CD4-positive, alpha-beta T cell (primary cell): ENCODE measurements around the gene VWA7. TPM values are rescaled to one million over a fixed set of nuclear protein-coding genes. Genes with fewer than 3 reads are reported as not detected.
A peak's percentile ranks its signal among the peaks of the same experiment; 100 is the strongest.

ENCODE experiments used
- ATAC-seq: fragments of 200-7000 bp; cut with Tn5 transposase; one replicate; pipeline ENCODE4 v1.10.0; 2022; ENCODE audit warnings: mild to moderate bottlenecking; ENCODE audit not compliant: poor library complexity
- CTCF ChIA-PET: fragments of 350-600 bp; sonication (Branson Sonifier 250); formaldehyde crosslinking; loops from one replicate; lab custom pipeline; 2021; ENCODE audit warnings: antibody characterized with exemption, inconsistent platforms; lab: Charles Lee
- POLR2A ChIA-PET: fragments of 350-600 bp; sonication (Branson Sonifier 250); formaldehyde crosslinking; loops from one replicate; lab custom pipeline; 2021; ENCODE audit warnings: antibody characterized with exemption, inconsistent platforms; lab: Charles Lee
- DNase-seq, 14 experiments: peaks; one replicate each; pipeline ENCODE4 v3.0.0-alpha.2; 2013 to 2020; ENCODE audit warnings: mixed read lengths in 2 of 14
- H3K27ac ChIP-seq, 2 donors: one replicate each; pipeline versions ENCODE4 v1.5.1 to v1.7.0; 2013; ENCODE audit warnings: low read length in 2 of 2, low read depth in 1 of 2, mild to moderate bottlenecking in 1 of 2
- H3K27me3 ChIP-seq, 2 experiments: 1 replicate in 1 of 2; 2 replicates in 1 of 2; pipeline versions ENCODE4 v1.6.1 to v1.7.0; 2013; ENCODE audit warnings: low read length in 2 of 2, control low read depth in 1 of 2, mild to moderate bottlenecking in 1 of 2, moderate library complexity in 1 of 2; ENCODE audit not compliant: insufficient read depth in 2 of 2, control insufficient read depth in 1 of 2
- H3K36me3 ChIP-seq: one replicate; pipeline ENCODE4 v1.6.1; 2013; ENCODE audit warnings: low read length, control low read depth; ENCODE audit not compliant: insufficient read depth
- H3K4me1 ChIP-seq: one replicate; pipeline ENCODE4 v1.6.1; 2013; ENCODE audit warnings: low read length, control low read depth; ENCODE audit not compliant: insufficient read depth
- H3K4me3 ChIP-seq: one replicate; pipeline ENCODE4 v1.5.1; 2013; ENCODE audit warnings: mild to moderate bottlenecking, low read length, moderate library complexity
- H3K9me3 ChIP-seq, 2 experiments: 1 replicate in 1 of 2; 2 replicates in 1 of 2; pipeline versions ENCODE4 v1.6.1 to v1.7.0; 2013; ENCODE audit warnings: low read length in 2 of 2, mild to moderate bottlenecking in 2 of 2, control low read depth in 1 of 2, moderate library complexity in 1 of 2; ENCODE audit not compliant: control insufficient read depth in 1 of 2, insufficient read depth in 1 of 2
- H3K27ac Mint-ChIP-seq: one replicate; pipeline ENCODE4 v1.8.0; 2020; ENCODE audit warnings: mixed read lengths
- H3K27me3 Mint-ChIP-seq: one replicate; pipeline ENCODE4 v1.8.0; 2021; ENCODE audit warnings: mixed read lengths
- H3K36me3 Mint-ChIP-seq: one replicate; pipeline ENCODE4 v1.8.0; 2021; ENCODE audit warnings: low read depth, mixed read lengths
- H3K4me1 Mint-ChIP-seq: one replicate; pipeline ENCODE4 v1.8.0; 2021; ENCODE audit warnings: low read depth, mixed read lengths
- H3K4me3 Mint-ChIP-seq: one replicate; pipeline ENCODE4 v1.8.0; 2020; ENCODE audit warnings: mild to moderate bottlenecking, mixed read lengths
- H3K9me3 Mint-ChIP-seq: one replicate; pipeline ENCODE4 v1.8.0; 2020; ENCODE audit warnings: mixed read lengths
- intact Hi-C, 2 experiments: fragments of 100-400 bp; cut with DNase I in 1 of 2; cut with micrococcal nuclease in 1 of 2; formaldehyde crosslinking; loops; one replicate each; pipeline versions ENCODE4 v1.15.1 to v1.9.0; 2023 to 2025; cut with DNase I, micrococcal nuclease
- total RNA-seq, 174 experiments: library from RNA in 2 of 174; stranded (reverse) in 2 of 174; gene quantifications; one replicate each; pipeline ENCODE4 v1.2.3 and lab custom pipeline; 2021 to 2026
- TF ChIP-seq, protein P1 (sequence below): fragments of 200-600 bp; IDR thresholded peaks from one replicate; pipeline ENCODE4 v1.8.0; 2022; ENCODE audit warnings: antibody characterized with exemption, mild to moderate bottlenecking

Gene VWA7
- total RNA-seq, 2 experiments from 2014 or later = 1.7 TPM

DNA sequence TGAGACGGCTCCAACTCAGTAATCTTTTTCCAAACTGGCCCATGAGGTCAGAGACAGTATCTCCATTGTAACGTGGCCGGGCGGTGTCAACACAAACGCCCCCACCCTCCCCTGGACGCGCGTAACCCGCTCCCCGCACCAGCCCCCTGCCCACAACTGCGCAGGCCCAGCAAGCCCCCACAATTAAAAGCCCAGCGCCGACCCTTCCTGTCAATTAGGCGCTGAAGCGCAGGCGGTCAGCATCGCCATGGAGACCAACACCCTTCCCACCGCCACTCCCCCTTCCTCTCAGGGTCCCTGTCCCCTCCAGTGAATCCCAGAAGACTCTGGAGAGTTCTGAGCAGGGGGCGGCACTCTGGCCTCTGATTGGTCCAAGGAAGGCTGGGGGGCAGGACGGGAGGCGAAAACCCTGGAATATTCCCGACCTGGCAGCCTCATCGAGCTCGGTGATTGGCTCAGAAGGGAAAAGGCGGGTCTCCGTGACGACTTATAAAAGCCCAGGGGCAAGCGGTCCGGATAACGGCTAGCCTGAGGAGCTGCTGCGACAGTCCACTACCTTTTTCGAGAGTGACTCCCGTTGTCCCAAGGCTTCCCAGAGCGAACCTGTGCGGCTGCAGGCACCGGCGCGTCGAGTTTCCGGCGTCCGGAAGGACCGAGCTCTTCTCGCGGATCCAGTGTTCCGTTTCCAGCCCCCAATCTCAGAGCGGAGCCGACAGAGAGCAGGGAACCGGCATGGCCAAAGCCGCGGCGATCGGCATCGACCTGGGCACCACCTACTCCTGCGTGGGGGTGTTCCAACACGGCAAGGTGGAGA is 38.1 kb upstream of the VWA7 start, which contains the start of the genes HSPA1A and HSPA1L:
HSPA1A (plus strand) TSS at position 519 of the 814 bp plus-strand sequence; CDS start at position 733, 214 bp downstream.
HSPA1L (minus strand) TSS at position 259 of the 814 bp plus-strand sequence. CDS start 3,311 bp downstream, outside the sequence.
- intact Hi-C loops = loop anchor here (2.0 to 5.0 kb wide), 2 partner anchors 20 to 78 kb away; partner anchors contain the start of genes CLIC1 (in 1 of the 2) and VARS1 (in 1 of the 2)
- Histone ChIP-seq H3K4me1 (peaks cover 49% of the 10 kb centered on the region), H3K27me3 (no peaks in the 10 kb centered on the region), H3K36me3 (peaks cover 11% of the 10 kb centered on the region), H3K27ac (peak within 1 kb of the TSS; percentile 75 to 81), H3K9me3 (no peaks in the 10 kb centered on the region), H3K4me3 (peak within 1 kb of the TSS; percentile 70)
- H3K4me1 Mint-ChIP-seq = peaks cover 47% of the 10 kb centered on the region
- TF ChIP-seq, protein P1, sequence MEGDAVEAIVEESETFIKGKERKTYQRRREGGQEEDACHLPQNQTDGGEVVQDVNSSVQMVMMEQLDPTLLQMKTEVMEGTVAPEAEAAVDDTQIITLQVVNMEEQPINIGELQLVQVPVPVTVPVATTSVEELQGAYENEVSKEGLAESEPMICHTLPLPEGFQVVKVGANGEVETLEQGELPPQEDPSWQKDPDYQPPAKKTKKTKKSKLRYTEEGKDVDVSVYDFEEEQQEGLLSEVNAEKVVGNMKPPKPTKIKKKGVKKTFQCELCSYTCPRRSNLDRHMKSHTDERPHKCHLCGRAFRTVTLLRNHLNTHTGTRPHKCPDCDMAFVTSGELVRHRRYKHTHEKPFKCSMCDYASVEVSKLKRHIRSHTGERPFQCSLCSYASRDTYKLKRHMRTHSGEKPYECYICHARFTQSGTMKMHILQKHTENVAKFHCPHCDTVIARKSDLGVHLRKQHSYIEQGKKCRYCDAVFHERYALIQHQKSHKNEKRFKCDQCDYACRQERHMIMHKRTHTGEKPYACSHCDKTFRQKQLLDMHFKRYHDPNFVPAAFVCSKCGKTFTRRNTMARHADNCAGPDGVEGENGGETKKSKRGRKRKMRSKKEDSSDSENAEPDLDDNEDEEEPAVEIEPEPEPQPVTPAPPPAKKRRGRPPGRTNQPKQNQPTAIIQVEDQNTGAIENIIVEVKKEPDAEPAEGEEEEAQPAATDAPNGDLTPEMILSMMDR = no peak
- H3K27me3 Mint-ChIP-seq = no peaks in the 10 kb centered on the region
- ATAC-seq (peak; percentile 11), DNase-seq (peak in 11 of 14 experiments; percentile 25 to 76 (median 60))
- POLR2A ChIA-PET = interaction anchor here (0.6 to 3.6 kb wide), 18 partner anchors 9 to 274 kb away, joined by 3 to 29 read pairs (median 5); partner anchors contain the start of genes CLIC1, DDAH2, DDX39B and HSPA1B
- CTCF ChIA-PET = interaction anchor here (0.8 to 3.8 kb wide), 5 partner anchors 8 to 216 kb away, joined by 3 to 19 read pairs (median 5); partner anchors contain the start of genes DDAH2, LSM2 and VARS1
- peaks cover 18% of the 10 kb centered on the region for H3K36me3 Mint-ChIP-seq
- H3K4me3 Mint-ChIP-seq = peak within 1 kb of the TSS; percentile 90
- H3K9me3 Mint-ChIP-seq = no peaks in the 10 kb centered on the region
- peak within 1 kb of the TSS; percentile 83 for H3K27ac Mint-ChIP-seq

DNA sequence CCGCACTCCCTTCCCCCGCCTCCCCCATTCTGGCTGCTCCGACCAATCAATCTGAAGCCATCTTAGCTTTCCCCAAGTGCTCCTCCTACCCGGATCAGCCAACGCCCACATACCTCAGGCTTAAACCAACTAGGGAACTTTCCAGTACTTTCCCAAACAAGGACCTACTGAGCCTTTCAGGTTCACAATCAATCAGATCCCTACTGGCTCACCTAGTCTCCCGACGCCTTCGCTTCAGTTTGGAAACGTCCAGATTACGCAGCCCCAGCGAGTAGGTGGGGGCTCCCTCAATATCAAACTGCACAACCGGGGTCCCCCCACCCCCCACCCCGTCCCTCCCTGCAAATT is 37.5 kb upstream of the VWA7 start:
- H3K36me3 ChIP-seq = peaks cover 17% of the 10 kb centered on the region
- no peaks in the 10 kb centered on the region for H3K9me3 ChIP-seq
- H3K4me1 ChIP-seq = peaks cover 44% of the 10 kb centered on the region
- H3K27ac ChIP-seq = peak overlapping the region; percentile 75 to 81
- peaks cover 24% of the 10 kb centered on the region for H3K36me3 Mint-ChIP-seq
- H3K27me3 Mint-ChIP-seq = no peaks in the 10 kb centered on the region
- H3K27me3 ChIP-seq = no peaks in the 10 kb centered on the region
- peak overlapping the region; percentile 90 for H3K4me3 Mint-ChIP-seq
- POLR2A ChIA-PET = interaction anchor here (0.6 to 3.6 kb wide), 17 partner anchors 8 to 1157 kb away, joined by 3 to 29 read pairs (median 5); partner anchors contain the start of genes CLIC1, DDAH2, DDX39B and HSPA1B
- DNase-seq (peak in 13 of 14 experiments; percentile 34 to 87 (median 59)), ATAC-seq (peak; percentile 63)
- H3K27ac Mint-ChIP-seq = peak overlapping the region; percentile 83
- CTCF ChIA-PET = interaction anchor here (0.8 to 3.8 kb wide), 4 partner anchors 8 to 216 kb away, joined by 3 to 19 read pairs (median 6); partner anchors contain the start of genes DDAH2, LSM2 and VARS1
- intact Hi-C loops = loop anchor here (2.0 to 5.0 kb wide), 2 partner anchors 20 to 77 kb away; partner anchors contain the start of genes CLIC1 (in 1 of the 2) and VARS1 (in 1 of the 2)
- H3K4me1 Mint-ChIP-seq = peaks cover 48% of the 10 kb centered on the region
- H3K9me3 Mint-ChIP-seq = no peaks in the 10 kb centered on the region
- TF ChIP-seq, protein P1 = no peak
- peak overlapping the region; percentile 70 for H3K4me3 ChIP-seq

DNA sequence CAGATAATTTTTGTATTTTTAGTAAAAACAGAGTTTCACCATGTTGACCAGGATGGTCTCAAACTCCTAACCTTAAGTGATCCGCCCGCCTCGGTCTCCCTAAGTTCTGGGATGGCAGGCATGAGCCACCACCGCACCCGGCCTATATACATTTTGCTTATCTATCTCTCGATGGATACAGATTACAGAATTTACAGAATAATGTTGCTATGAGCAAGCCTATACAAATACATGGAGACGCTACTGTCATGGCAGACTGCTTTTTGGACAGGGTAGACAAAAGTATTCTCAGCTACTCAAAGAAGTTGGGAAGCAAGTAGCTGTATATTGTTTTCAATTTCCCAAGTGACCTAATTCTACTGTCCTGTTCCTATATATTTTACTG is 36.3 kb upstream of the VWA7 start:
- Mint-ChIP-seq H3K9me3 (no peaks in the 10 kb centered on the region), H3K27me3 (no peaks in the 10 kb centered on the region), H3K36me3 (peaks cover 28% of the 10 kb centered on the region), H3K27ac (peak overlapping the region; percentile 83), H3K4me1 (peaks cover 47% of the 10 kb centered on the region), H3K4me3 (peak overlapping the region; percentile 90)
- peak overlapping the region in 1 of 2 donors; percentile 12 for H3K27ac ChIP-seq
- H3K27me3 ChIP-seq = no peaks in the 10 kb centered on the region
- TF ChIP-seq, protein P1 = no peak
- DNase-seq = no peak
- ATAC-seq = no peak
- H3K4me1 ChIP-seq = peaks cover 32% of the 10 kb centered on the region
- CTCF ChIA-PET = interaction anchor here (1.2 to 3.8 kb wide), 3 partner anchors 17 to 22 kb away, joined by 3 to 19 read pairs (median 4); partner anchors contain the start of gene VARS1
- H3K4me3 ChIP-seq = no peak overlapping the region
- no peaks in the 10 kb centered on the region for H3K9me3 ChIP-seq
- intact Hi-C loops = no loop called here
- POLR2A ChIA-PET = interaction anchor here (0.6 to 3.6 kb wide), 7 partner anchors 13 to 161 kb away, joined by 3 to 28 read pairs (median 12); partner anchors contain the start of genes BAG6, CLIC1, HSPA1B and MSH5
- peaks cover 18% of the 10 kb centered on the region for H3K36me3 ChIP-seq
